Stimulated activated CD4-positive, alpha-beta T cell treated with anti-CD3 and anti-CD28 coated beads, Interleukin-1b, Interleukin-23, amount 100 ng/mL, for 1 hour (primary cell): ENCODE measurements around the gene THSD7A.
"Not testable (repeated sequence)": the region's sequence is repeated elsewhere in the genome, so short reads cannot be mapped to it uniquely, and the experiment has no call there.

Source experiments
- DNase-seq, 2 donors: peaks; one replicate each; pipeline ENCODE4 v3.0.0-alpha.2; 2020; ENCODE audit warnings: low read depth in 2 of 2

THSD7A gene

GRCh38 chr7:11457419-11457818 is 374.6 kb downstream of the THSD7A start:
- no peak for DNase-seq

- no peak for DNase-seq
Observed at GRCh38 chr7:11456574-11456973, 375.4 kb downstream of the THSD7A start.

GRCh38 chr7:11452476-11452875 is 379.5 kb downstream of the THSD7A start:
- DNase-seq, result no peak

- no peak for DNase-seq
Observed at GRCh38 chr7:11450281-11450680, 381.7 kb downstream of the THSD7A start.

- DNase-seq, result no peak
Observed at GRCh38 chr7:11449316-11449715, 382.7 kb downstream of the THSD7A start.

- no peak for DNase-seq
Observed at GRCh38 chr7:11448323-11448722, 383.7 kb downstream of the THSD7A start.

- no peak for DNase-seq
Observed at GRCh38 chr7:11447106-11447505, 384.9 kb downstream of the THSD7A start.

- DNase-seq, result not testable (repeated sequence)
Observed at GRCh38 chr7:11443934-11444333, 388.1 kb downstream of the THSD7A start.

- no peak for DNase-seq
Observed at GRCh38 chr7:11437994-11438393, 394.0 kb downstream of the THSD7A start.

GRCh38 chr7:11436773-11437524 is 395.0 kb downstream of the THSD7A start:
- DNase-seq, result no peak

- no peak for DNase-seq
Observed at GRCh38 chr7:11436316-11436715, 395.7 kb downstream of the THSD7A start.

- no peak for DNase-seq
Observed at GRCh38 chr7:11434366-11434765, 397.6 kb downstream of the THSD7A start.

- no peak for DNase-seq
Observed at GRCh38 chr7:11430841-11431240, 401.2 kb downstream of the THSD7A start.

GRCh38 chr7:11430112-11430511 is 401.9 kb downstream of the THSD7A start:
- no peak for DNase-seq

- DNase-seq, result no peak
Observed at GRCh38 chr7:11428877-11429581, 403.0 kb downstream of the THSD7A start.

GRCh38 chr7:11427686-11428273 is 404.2 kb downstream of the THSD7A start:
- DNase-seq, result no peak

- DNase-seq, result no peak
Observed at GRCh38 chr7:11424006-11424405, 408.0 kb downstream of the THSD7A start.

- no peak for DNase-seq
Observed at GRCh38 chr7:11420049-11420448, 411.9 kb downstream of the THSD7A start.

GRCh38 chr7:11416641-11417458 is 415.1 kb downstream of the THSD7A start:
- DNase-seq, result no peak

- no peak for DNase-seq
Observed at GRCh38 chr7:11415101-11415500, 416.9 kb downstream of the THSD7A start.

GRCh38 chr7:11413901-11414300 is 418.1 kb downstream of the THSD7A start:
- no peak for DNase-seq

GRCh38 chr7:11412036-11412435 is 420.0 kb downstream of the THSD7A start:
- DNase-seq, result no peak
